ENCODE data around the gene BPIFB3. TPM values are rescaled to one million over a fixed set of nuclear protein-coding genes. Genes with fewer than 3 reads are reported as not detected.

The BPIFB3 gene
- total and polyA plus RNA-seq, 2 experiments from 2014 or later = not detected

DNA sequence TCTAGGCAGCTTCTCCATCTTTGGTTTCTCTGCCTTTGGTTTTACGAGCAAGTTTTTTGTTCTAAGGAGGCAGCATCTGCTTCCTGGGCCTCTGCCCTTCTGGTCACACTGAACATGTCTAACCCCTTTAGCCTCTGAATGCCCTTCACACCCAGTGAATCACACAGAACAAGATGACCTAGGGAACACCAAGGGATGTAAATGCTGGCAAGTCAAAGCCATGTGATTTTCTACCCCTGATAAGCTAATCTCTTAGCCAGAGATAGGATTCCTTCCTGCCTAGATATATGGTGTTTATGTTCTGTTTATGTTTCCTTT lies 29.5 kb upstream of the BPIFB3 start:
- ATAC-seq (no peak), DNase-seq (ENCODE audit: low spot score) (no peak)
- Histone ChIP-seq H3K27ac (ENCODE audit: low read depth) (no peak overlapping the region), H3K9me2 (ENCODE audit: insufficient read depth) (0 out of 2 replicates have a peak, but pooled peaks cover 6% of the 10 kb centered on the region), H3K27me3 (ENCODE audit: insufficient read depth) (no peaks in the 10 kb centered on the region), H3K4me2 (no peak overlapping the region), H3K4me1 (ENCODE audit: insufficient read depth) (no peaks in the 10 kb centered on the region), H4K20me1 (replicated peaks; ENCODE audit: insufficient read depth) (no peaks in the 10 kb centered on the region), H3F3A (replicated peaks; ENCODE audit: low read depth) (no peaks in the 10 kb centered on the region), H3K36me3 (ENCODE audit: insufficient read depth) (no peaks in the 10 kb centered on the region), H2AFZ (no peak overlapping the region), H3K4me3 (no peak overlapping the region), H3K79me2 (replicated peaks; ENCODE audit: insufficient read depth) (no peaks in the 10 kb centered on the region)
- peaks cover 6% of the 10 kb centered on the region for H3K27me3 Mint-ChIP-seq (ENCODE audit: insufficient read depth, low read depth, poor library complexity)
- TF ChIP-seq ZNF114 (CRISPR knock-in tag; IDR thresholded peaks at IDR 0.05) = no peak
- H3K27ac Mint-ChIP-seq = no peak overlapping the region
- H3K4me1 Mint-ChIP-seq = no peaks in the 10 kb centered on the region
- H3K36me3 Mint-ChIP-seq (ENCODE audit: low read depth) = no peaks in the 10 kb centered on the region
- no peak overlapping the region for H3K4me3 Mint-ChIP-seq
- H3K9me3 Mint-ChIP-seq = no peaks in the 10 kb centered on the region

- H3K4me1 Mint-ChIP-seq = no peaks in the 10 kb centered on the region
- 0 out of 2 replicates have a peak, but pooled peaks cover 6% of the 10 kb centered on the region for H3K9me2 ChIP-seq (ENCODE audit: insufficient read depth)
- no peaks in the 10 kb centered on the region for H3K27me3 ChIP-seq (ENCODE audit: insufficient read depth)
- ATAC-seq (no peak), DNase-seq (ENCODE audit: low spot score) (no peak)
- H3K4me1 ChIP-seq (ENCODE audit: insufficient read depth) = no peaks in the 10 kb centered on the region
- H3K27ac Mint-ChIP-seq = no peak overlapping the region
- H4K20me1 ChIP-seq (replicated peaks; ENCODE audit: insufficient read depth) = no peaks in the 10 kb centered on the region
- no peak overlapping the region for H3K4me2 ChIP-seq
- H3K27ac ChIP-seq (ENCODE audit: low read depth) = no peak overlapping the region
- no peaks in the 10 kb centered on the region for H3K36me3 ChIP-seq (ENCODE audit: insufficient read depth)
- no peak overlapping the region for H3K4me3 Mint-ChIP-seq
- H3K36me3 Mint-ChIP-seq (ENCODE audit: low read depth) = no peaks in the 10 kb centered on the region
- no peaks in the 10 kb centered on the region for H3K79me2 ChIP-seq (replicated peaks; ENCODE audit: insufficient read depth)
- TF ChIP-seq, protein P1, sequence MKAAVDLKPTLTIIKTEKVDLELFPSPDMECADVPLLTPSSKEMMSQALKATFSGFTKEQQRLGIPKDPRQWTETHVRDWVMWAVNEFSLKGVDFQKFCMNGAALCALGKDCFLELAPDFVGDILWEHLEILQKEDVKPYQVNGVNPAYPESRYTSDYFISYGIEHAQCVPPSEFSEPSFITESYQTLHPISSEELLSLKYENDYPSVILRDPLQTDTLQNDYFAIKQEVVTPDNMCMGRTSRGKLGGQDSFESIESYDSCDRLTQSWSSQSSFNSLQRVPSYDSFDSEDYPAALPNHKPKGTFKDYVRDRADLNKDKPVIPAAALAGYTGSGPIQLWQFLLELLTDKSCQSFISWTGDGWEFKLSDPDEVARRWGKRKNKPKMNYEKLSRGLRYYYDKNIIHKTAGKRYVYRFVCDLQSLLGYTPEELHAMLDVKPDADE (IDR thresholded peaks at IDR 0.05) = no peak
- no peak for TF ChIP-seq STAT1 (IDR thresholded peaks at IDR 0.05; ENCODE audit: unreplicated experiment)
- TF ChIP-seq POLR2AphosphoS5 (IDR thresholded peaks at IDR 0.05; ENCODE audit: low read depth) = no peak
- H3K27me3 Mint-ChIP-seq (ENCODE audit: insufficient read depth, low read depth, poor library complexity) = peaks cover 6% of the 10 kb centered on the region
- no peaks in the 10 kb centered on the region for H3K9me3 Mint-ChIP-seq
- H3K4me3 ChIP-seq = no peak overlapping the region
- no peaks in the 10 kb centered on the region for H3F3A ChIP-seq (replicated peaks; ENCODE audit: low read depth)
- no peak overlapping the region for H2AFZ ChIP-seq
These were observed 28.9 kb upstream of the BPIFB3 start for GRCh38 chr20:33024609-33025317.

DNA sequence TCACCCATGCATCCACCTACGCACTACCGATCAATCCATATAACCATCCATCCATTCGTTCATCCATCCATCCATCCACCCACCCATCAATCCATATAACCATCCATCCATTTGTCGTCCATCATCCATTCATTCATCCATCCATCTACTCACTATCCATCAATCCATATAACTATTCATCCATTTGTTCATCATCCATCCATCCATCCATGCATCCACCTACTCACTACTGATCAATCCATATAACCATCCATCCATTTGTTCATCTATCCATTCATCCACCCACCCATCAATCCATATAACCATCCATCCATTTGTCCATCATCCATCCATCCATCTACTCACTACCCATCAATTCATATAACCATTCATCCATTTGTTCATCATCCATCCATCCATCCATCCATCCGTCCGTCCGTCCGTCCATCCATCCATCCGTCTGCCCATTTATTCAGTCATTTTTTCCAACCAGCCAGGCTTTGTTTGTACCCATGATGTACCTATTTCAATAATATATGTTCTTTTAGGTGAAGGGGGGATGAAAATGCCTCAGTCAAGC lies 28.3 kb upstream of the BPIFB3 start:
- DNase-seq (ENCODE audit: low spot score) (no peak), ATAC-seq (no peak)
- Mint-ChIP-seq H3K4me1 (no peaks in the 10 kb centered on the region), H3K9me3 (no peaks in the 10 kb centered on the region), H3K36me3 (ENCODE audit: low read depth) (no peaks in the 10 kb centered on the region), H3K4me3 (no peak overlapping the region), H3K27ac (no peak overlapping the region), H3K27me3 (ENCODE audit: insufficient read depth, low read depth, poor library complexity) (peaks cover 4% of the 10 kb centered on the region)
- no peaks in the 10 kb centered on the region for H3K79me2 ChIP-seq (replicated peaks; ENCODE audit: insufficient read depth)
- H3K27ac ChIP-seq (ENCODE audit: low read depth) = no peak overlapping the region
- H3K27me3 ChIP-seq (ENCODE audit: insufficient read depth) = no peaks in the 10 kb centered on the region
- H3F3A ChIP-seq (replicated peaks; ENCODE audit: low read depth) = no peaks in the 10 kb centered on the region
- H2AFZ ChIP-seq = no peak overlapping the region
- H4K20me1 ChIP-seq (replicated peaks; ENCODE audit: insufficient read depth) = no peaks in the 10 kb centered on the region
- no peak overlapping the region for H3K4me2 ChIP-seq
- no peaks in the 10 kb centered on the region for H3K4me1 ChIP-seq (ENCODE audit: insufficient read depth)
- H3K4me3 ChIP-seq = no peak overlapping the region
- 0 out of 2 replicates have a peak, but pooled peaks cover 6% of the 10 kb centered on the region for H3K9me2 ChIP-seq (ENCODE audit: insufficient read depth)
- H3K36me3 ChIP-seq (ENCODE audit: insufficient read depth) = no peaks in the 10 kb centered on the region
- TF ChIP-seq ZNF114 (CRISPR knock-in tag; IDR thresholded peaks at IDR 0.05) = no peak
- TF ChIP-seq POLR2AphosphoS5 (IDR thresholded peaks at IDR 0.05; ENCODE audit: low read depth) = no peak
- TF ChIP-seq STAT1 (IDR thresholded peaks at IDR 0.05; ENCODE audit: unreplicated experiment) = no peak
- TF ChIP-seq EZH2 (IDR thresholded peaks at IDR 0.05; ENCODE audit: low read depth, unreplicated experiment) = no peak
- no peak for TF ChIP-seq REST (IDR thresholded peaks at IDR 0.05; ENCODE audit: unreplicated experiment)
- TF ChIP-seq, protein P1 (IDR thresholded peaks at IDR 0.05) = no peak
- no peak for TF ChIP-seq CREB1 (CRISPR knock-in tag; IDR thresholded peaks at IDR 0.05; ENCODE audit: low read depth)

All from GM23338 (cell line).